ENCODE data around the gene WBP2.

DNA sequence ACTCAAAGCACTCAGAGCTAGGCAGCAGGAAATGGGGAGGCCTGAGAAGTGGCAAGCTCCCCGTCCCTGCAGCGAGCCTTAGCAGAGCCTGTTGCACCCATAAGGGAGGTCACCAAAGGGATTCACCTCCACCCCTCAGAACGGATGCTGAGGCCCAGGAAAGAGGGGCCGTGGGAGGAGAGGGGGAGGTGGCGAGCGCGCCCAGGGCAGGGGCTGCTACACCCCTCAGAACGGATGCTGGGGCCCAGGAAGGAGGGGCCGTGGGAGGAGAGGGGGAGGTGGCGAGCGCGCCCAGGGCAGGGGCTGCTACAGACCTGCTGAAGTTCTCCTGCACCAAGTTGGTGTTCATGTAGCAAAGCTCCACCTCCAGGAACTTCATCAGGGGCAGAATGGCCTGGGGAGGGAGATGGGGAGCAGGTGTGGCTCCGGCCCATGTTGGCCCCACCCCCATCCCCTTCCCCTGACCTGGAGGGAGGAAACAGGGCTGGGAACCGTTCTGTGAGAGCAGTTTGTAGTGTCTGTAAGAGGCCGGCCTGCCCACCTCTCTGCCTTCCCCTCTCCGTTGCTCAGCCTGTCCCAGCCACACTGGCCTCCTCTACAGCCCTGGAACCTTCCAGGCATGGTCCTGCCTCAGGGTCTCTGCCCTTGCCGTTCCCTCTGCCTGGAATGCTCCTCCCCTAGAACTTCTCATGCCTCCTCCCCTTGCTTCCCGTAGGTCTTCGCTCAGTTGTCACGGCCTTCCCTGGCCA, 22.3 kb downstream of the WBP2 start:
- TF ChIP-seq, protein P1, sequence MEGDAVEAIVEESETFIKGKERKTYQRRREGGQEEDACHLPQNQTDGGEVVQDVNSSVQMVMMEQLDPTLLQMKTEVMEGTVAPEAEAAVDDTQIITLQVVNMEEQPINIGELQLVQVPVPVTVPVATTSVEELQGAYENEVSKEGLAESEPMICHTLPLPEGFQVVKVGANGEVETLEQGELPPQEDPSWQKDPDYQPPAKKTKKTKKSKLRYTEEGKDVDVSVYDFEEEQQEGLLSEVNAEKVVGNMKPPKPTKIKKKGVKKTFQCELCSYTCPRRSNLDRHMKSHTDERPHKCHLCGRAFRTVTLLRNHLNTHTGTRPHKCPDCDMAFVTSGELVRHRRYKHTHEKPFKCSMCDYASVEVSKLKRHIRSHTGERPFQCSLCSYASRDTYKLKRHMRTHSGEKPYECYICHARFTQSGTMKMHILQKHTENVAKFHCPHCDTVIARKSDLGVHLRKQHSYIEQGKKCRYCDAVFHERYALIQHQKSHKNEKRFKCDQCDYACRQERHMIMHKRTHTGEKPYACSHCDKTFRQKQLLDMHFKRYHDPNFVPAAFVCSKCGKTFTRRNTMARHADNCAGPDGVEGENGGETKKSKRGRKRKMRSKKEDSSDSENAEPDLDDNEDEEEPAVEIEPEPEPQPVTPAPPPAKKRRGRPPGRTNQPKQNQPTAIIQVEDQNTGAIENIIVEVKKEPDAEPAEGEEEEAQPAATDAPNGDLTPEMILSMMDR (IDR thresholded peaks at IDR 0.05), result no peak
- no peak for TF ChIP-seq POLR2A (IDR thresholded peaks at IDR 0.05)

Data from body of pancreas (tissue), 4 donors.